D721Med (cell line): ENCODE data around the gene SLCO6A1.
A peak's percentile ranks its signal among the peaks of the same experiment; 100 is the strongest.

Experiments
- DNase-seq: peaks from one replicate; pipeline ENCODE4 v3.0.0; 2011; ENCODE audit warnings: low spot score; ENCODE audit not compliant: insufficient read length
- FAIRE-seq: peaks from 2 replicates; lab custom pipeline; 2011; peaks lifted over from hg19 to GRCh38; lab: Jason Lieb, UNC
- CTCF ChIP-seq: IDR thresholded peaks from 2 replicates; pipeline ENCODE4 v1.5.1; 2012; ENCODE audit warnings: mild to moderate bottlenecking, control low read depth; ENCODE audit not compliant: insufficient read depth; ENCODE audit errors: missing control alignments

SLCO6A1 gene

GRCh38 chr5:102385365-102385764 is 113.4 kb downstream of the SLCO6A1 start:
- no peak for TF ChIP-seq CTCF
- no peak for DNase-seq
- no peak for FAIRE-seq

DNA sequence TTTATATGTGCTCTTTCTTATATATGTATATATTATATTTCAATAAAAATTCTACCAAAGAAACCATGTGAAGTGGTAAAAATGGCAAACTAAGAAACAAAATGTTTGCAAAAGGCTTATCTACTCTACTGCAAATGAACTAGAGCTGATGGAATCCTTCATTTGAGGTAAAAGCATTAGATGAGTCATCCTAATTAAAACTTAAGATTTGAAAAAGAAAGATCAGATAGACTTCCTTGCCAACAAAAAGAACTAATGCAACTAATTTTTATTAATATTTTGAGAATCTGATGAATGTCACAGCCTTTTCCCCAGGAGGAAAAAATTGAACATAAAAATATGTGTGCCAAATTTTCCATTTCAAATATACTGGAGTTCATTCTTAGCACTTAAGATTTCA is 118.6 kb downstream of the SLCO6A1 start:
- no peak for TF ChIP-seq CTCF
- FAIRE-seq (no peak), DNase-seq (no peak)

DNA sequence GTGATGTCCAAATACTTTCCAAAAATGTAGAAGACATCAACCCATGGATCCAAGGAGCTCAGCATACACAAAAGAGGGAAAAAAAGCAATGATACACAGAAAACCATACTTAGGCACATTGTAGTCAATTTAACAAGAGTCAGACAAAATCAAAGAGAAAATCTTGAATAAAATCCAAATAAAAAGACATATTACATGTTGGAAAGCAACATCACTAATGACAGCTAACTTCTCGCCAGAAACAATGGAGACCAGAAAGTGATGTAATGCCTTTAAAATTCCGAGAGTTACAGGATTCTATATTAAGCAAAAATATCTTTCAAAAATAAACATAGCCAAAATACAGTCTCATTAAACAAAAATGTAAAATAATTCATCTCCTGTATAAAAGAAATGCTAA is 122.9 kb downstream of the SLCO6A1 start:
- DNase-seq (no peak), FAIRE-seq (no peak)
- TF ChIP-seq CTCF, result no peak

DNA sequence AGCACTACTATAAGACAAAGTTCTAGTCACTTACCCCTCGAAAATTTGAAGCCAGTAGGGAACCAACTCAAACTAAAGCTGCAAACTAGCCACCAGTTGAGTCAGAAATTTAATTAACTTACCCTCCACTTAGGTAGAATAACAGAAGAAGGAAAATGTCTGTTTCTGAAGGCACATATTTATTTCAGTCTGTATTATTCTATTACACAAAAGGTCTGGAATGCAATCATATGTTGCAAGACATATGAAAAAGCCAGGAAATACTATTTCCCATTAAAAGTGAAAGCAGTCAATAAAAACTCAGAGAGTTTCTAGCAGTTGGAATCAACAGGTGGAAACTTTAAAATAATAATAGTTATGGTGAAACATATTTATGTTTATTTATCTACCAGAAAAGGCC is 123.5 kb downstream of the SLCO6A1 start:
- no peak for FAIRE-seq
- DNase-seq, result no peak
- TF ChIP-seq CTCF, result no peak

GRCh38 chr5:102368392-102368791 is 130.4 kb downstream of the SLCO6A1 start:
- no peak for FAIRE-seq
- no peak for TF ChIP-seq CTCF
- DNase-seq, result no peak

DNA sequence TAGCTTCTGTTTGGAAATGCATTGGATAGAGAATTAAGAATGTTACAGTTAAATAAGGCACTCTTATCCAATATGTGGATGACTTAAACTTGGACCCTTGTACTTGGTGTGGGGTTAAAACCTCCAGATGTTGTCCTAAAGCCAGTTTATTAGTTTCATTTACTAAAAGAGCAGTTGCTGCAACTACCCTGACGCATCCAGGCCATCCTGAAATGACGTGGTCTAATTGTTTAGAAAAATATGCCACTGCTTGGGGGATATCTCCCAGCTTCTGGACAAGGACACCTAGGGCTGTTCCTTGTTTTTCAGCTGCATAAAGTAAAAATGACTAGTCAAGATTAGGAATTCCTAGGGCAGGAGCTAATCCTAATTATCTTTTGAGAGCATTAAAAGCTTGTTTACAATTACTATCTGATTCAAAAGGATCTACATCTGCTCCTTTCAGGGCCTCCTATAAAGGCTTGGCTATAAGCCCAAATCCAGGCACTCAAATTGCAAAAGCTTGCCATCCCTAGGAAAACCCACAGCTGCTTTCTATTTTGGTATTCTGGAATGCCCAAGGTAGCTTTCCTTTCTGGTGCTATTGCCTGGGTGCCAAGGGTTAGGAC is 157.0 kb downstream of the SLCO6A1 start:
- FAIRE-seq, result peak; percentile 95
- peak; percentile 34 for DNase-seq
- TF ChIP-seq CTCF, result no peak

GRCh38 chr5:102324714-102325113 is 174.1 kb downstream of the SLCO6A1 start:
- DNase-seq (no peak), FAIRE-seq (no peak)
- no peak for TF ChIP-seq CTCF
